ENCODE results near the gene ZNRD2. TPM values are rescaled to one million over a fixed set of nuclear protein-coding genes. Genes with fewer than 3 reads are reported as not detected.

The ZNRD2 gene
- total RNA-seq, 1 experiment from 2014 or later = 126 TPM

GRCh38 chr11:65554057-65554818, 16.0 kb upstream of the ZNRD2 start:
- H3K79me2 ChIP-seq (ENCODE audit: low read length) = peaks cover 27% of the 10 kb centered on the region
- H3F3A ChIP-seq (ENCODE audit: low read length, unreplicated experiment) = no peaks in the 10 kb centered on the region
- no peak overlapping the region for H3K9ac ChIP-seq (ENCODE audit: low read length)
- ChIA-PET POLR2A (ENCODE audit: unreplicated experiment) (no interaction called here), CTCF (no interaction called here)
- TF ChIP-seq EZH2phosphoT487 (IDR thresholded peaks at IDR 0.05; ENCODE audit: borderline replicate concordance, low read length) = no peak
- no peak for TF ChIP-seq CTCF (conservative IDR thresholded peaks at IDR 0.05; ENCODE audit: low read depth, low read length)
- TF ChIP-seq EZH2 (IDR thresholded peaks at IDR 0.05; ENCODE audit: low read length, unreplicated experiment) = no peak
- H3K4me1 ChIP-seq (ENCODE audit: insufficient read depth, low read length) = peaks cover 51% of the 10 kb centered on the region
- H3K4me2 ChIP-seq (ENCODE audit: low read length) = peak overlapping the region; percentile 93; the same call in 1 of the 2 replicates
- H2AFZ ChIP-seq (ENCODE audit: low read length) = no peak overlapping the region
- H3K4me3 ChIP-seq (ENCODE audit: low read length) = no peak overlapping the region
- ATAC-seq (no peak), DNase-seq (no peak)
- H3K27ac ChIP-seq (ENCODE audit: low read length) = no peak overlapping the region
- H4K20me1 ChIP-seq (ENCODE audit: low read length) = no peaks in the 10 kb centered on the region
- H3K9me3 ChIP-seq (ENCODE audit: low read length) = no peaks in the 10 kb centered on the region
- H3K36me3 ChIP-seq (ENCODE audit: low read depth, low read length) = peaks cover 7% of the 10 kb centered on the region; the same call in 1 of the 2 replicates
- no peaks in the 10 kb centered on the region for H3K27me3 ChIP-seq (ENCODE audit: low read length)
- no peaks in the 10 kb centered on the region for H3K9me2 ChIP-seq (replicated peaks; ENCODE audit: low read length)
- BruUV-seq (replicated peaks) = no TSS peak
- intact Hi-C loops (cut with micrococcal nuclease) = loop anchor here (2.0 kb wide), 1 partner anchor 17 kb away; the partner anchor contains the start of gene ZNRD2

DNA sequence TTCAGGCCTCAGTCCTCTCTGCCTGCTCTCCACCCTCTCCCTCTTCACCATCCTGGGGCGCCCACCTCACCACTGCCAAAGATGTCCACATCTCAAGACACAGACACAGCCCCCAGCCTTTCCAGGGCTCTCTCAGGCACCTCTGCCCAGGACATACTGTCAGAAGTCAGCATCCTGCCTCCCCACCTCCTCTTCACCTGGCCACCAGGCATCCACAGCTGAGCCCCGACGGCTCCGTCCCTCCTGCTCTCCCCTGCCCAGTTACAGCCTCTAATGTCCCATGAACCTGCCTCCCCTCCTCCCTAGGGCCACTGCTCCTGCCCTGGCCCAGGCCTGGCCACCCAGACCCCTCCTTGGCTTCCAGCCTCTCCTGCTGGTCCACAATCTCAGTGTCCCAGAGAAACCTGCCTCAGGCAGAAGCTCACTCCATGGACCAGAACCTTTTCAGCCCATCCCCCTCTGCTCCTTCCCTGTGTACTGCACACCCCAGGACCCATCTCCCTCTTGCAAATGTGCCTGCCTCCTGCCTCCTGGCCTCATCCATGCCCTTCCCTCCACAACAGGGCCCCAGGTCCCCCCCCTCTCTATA, 15.3 kb upstream of the ZNRD2 start:
- Histone ChIP-seq H3K27me3 (ENCODE audit: low read length) (no peaks in the 10 kb centered on the region), H3K36me3 (ENCODE audit: low read depth, low read length) (peaks cover 4% of the 10 kb centered on the region; the same call in 1 of the 2 replicates), H3K79me2 (ENCODE audit: low read length) (peaks cover 27% of the 10 kb centered on the region), H3K9me3 (ENCODE audit: low read length) (no peaks in the 10 kb centered on the region), H3K4me2 (ENCODE audit: low read length) (peak overlapping the region; percentile 93), H4K20me1 (ENCODE audit: low read length) (no peaks in the 10 kb centered on the region), H3K9ac (ENCODE audit: low read length) (peak overlapping the region; percentile 31), H3K9me2 (replicated peaks; ENCODE audit: low read length) (no peaks in the 10 kb centered on the region), H2AFZ (ENCODE audit: low read length) (no peak overlapping the region), H3F3A (ENCODE audit: low read length, unreplicated experiment) (peaks cover 6% of the 10 kb centered on the region), H3K4me1 (ENCODE audit: insufficient read depth, low read length) (peaks cover 58% of the 10 kb centered on the region), H3K4me3 (ENCODE audit: low read length) (peak overlapping the region; percentile 68), H3K27ac (ENCODE audit: low read length) (peak overlapping the region; percentile 80)
- POLR2A ChIA-PET (ENCODE audit: unreplicated experiment) = no interaction called here
- ATAC-seq = no peak
- intact Hi-C loops (cut with micrococcal nuclease) = loop anchor here (2.0 kb wide), 1 partner anchor 16 kb away; the partner anchor contains the start of gene ZNRD2
- TF ChIP-seq EZH2 (IDR thresholded peaks at IDR 0.05; ENCODE audit: low read length, unreplicated experiment) (no peak), CTCF (conservative IDR thresholded peaks at IDR 0.05; ENCODE audit: low read depth, low read length) (no peak), EZH2phosphoT487 (IDR thresholded peaks at IDR 0.05; ENCODE audit: borderline replicate concordance, low read length) (no peak)
- CTCF ChIA-PET = interaction anchor here (0.7 kb wide), 1 partner anchor 19 kb away, joined by 3 read pairs; no protein-coding TSS in a partner anchor
- DNase-seq = no peak
- no TSS peak for BruUV-seq (replicated peaks)
